H1 (cell line): ENCODE measurements around the gene SRSF6. TPM values are rescaled to one million over a fixed set of nuclear protein-coding genes. Genes with fewer than 3 reads are reported as not detected.

Source experiments
- CHD7 ChIP-seq: fragments of 300-600 bp; sonication (generic); IDR thresholded peaks from 2 replicates; pipeline ENCODE4 v1.7.1; 2012; ENCODE audit warnings: low read length, moderate library complexity, mild to moderate bottlenecking, inconsistent platforms; ENCODE audit not compliant: insufficient replicate concordance
- CTBP2 ChIP-seq: IDR thresholded peaks from 2 replicates; pipeline ENCODE4 v1.7.0; 2011; ENCODE audit warnings: borderline replicate concordance, mild to moderate bottlenecking, moderate library complexity, mixed read lengths, low read length; ENCODE audit not compliant: insufficient read depth, insufficient read length
- GTF2F1 ChIP-seq: IDR thresholded peaks from 2 replicates; pipeline ENCODE4 v1.6.1; 2012; ENCODE audit warnings: low read depth, low read length, improper control_type of control experiment, borderline replicate concordance
- PHF8 ChIP-seq: fragments of 200-600 bp; sonication (generic); conservative IDR thresholded peaks from 2 replicates; pipeline ENCODE4 v1.7.1; 2012; ENCODE audit warnings: low read depth, mild to moderate bottlenecking, inconsistent platforms, low read length, moderate library complexity
- RAD21 ChIP-seq, 2 experiments: IDR thresholded peaks in 1 of 2; conservative IDR thresholded peaks in 1 of 2; 2 replicates each; pipeline ENCODE4 v1.6.1; 2011; ENCODE audit warnings: low read depth in 2 of 2, low read length in 2 of 2, improper control_type of control experiment in 1 of 2, inconsistent platforms in 1 of 2, mild to moderate bottlenecking in 1 of 2, moderate library complexity in 1 of 2
- RBBP5 ChIP-seq: IDR thresholded peaks from 2 replicates; pipeline ENCODE4 v1.7.1; 2012; ENCODE audit warnings: low read depth, mild to moderate bottlenecking, inconsistent platforms, low read length, moderate library complexity, borderline replicate concordance
- RXRA ChIP-seq: IDR thresholded peaks from 2 replicates; pipeline ENCODE4 v1.6.1; 2011; ENCODE audit warnings: low read depth, mild to moderate bottlenecking, low read length, moderate library complexity; ENCODE audit not compliant: insufficient read depth
- SP1 ChIP-seq: IDR thresholded peaks from 2 replicates; pipeline ENCODE4 v1.6.1; 2011; ENCODE audit warnings: low read depth, low read length
- polyA plus RNA-seq, 7 experiments: library from polyadenylated mRNA; depleted of rRNA in 3 of 7; stranded (reverse) in 5 of 7; unstranded in 2 of 7; fragments of >200 nt in 5 of 7; fragments of 200-250 nt in 2 of 7; gene quantifications; 1 replicate in 5 of 7; 2 replicates in 1 of 7; 4 replicates in 1 of 7; pipeline versions ENCODE4 v1.2.1 to v1.2.3, GENCODE V29; 2011 to 2013; ENCODE audit warnings: missing spikeins in 2 of 7, mixed read lengths in 2 of 7
- total RNA-seq: library from RNA; stranded (reverse); fragmentation: NEBNext Ultra II Directional; extraction: Animal tissue kit (Norgen Biotek cat#: 25700); gene quantifications from 2 replicates; pipeline ENCODE4 v1.2.1, GENCODE V29; 2021

Gene SRSF6
- total and polyA plus RNA-seq, 2 of the 8 experiments (the other 6 are each of a cell fraction or from before 2014, with no cell fraction given) = 48.0 to 171 TPM

DNA sequence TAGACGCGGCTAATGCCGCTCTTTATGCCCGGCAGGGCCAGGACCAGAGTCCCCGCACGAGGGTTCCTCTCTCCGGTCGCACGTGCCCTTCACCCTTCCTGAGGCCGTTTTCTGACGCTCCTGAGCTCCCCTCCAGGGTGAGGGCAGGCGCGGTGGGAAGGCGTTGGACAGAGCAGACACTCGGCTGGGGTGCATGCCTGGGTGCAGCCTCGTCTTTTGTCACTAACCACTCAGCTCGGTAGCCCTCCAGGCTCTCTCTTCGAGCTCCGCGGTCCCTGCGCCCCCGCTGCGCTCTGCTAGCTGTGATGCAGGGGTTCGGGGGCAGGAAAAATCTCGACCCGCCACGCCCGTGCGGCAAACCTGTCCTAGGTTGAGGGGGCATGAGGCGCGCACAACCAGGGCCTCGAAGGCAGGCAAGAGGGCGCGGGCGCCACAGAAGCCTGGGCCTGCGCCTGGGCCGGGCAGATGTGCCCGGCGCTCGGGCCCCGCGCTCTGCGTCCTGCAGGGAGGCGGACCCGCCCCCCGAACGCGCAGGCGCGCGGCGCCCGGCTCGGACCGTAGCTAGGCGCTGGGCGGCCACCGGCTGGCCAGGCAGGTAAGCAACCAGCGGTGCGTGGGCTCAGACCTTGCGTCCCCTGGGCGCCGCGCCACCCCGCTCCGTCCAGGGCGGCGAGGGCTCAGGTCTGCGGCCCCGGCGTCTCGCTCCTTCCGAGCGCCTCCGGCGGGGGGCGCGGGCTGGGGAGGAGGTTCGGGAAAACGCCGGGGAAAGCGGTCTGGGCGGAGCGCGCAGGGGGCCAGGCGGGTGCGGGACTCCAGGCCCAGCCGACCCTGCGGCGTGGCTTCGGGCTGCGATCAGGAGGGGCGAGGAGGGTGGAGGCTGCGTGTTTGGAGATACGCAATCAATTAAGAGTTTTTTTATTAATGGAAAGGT, 49.7 kb downstream of the SRSF6 start, which contains the start of gene L3MBTL1 (continued):
- TF ChIP-seq CHD7 (no peak), SP1 (no peak), RAD21 (IDR thresholded peaks at IDR 0.05 in 1 of 2, conservative IDR thresholded peaks at IDR 0.05 in 1 of 2; ENCODE audit: low read depth in 2 of 2, low read length in 2 of 2) (no peak), CTBP2 (no peak), RXRA (no peak), GTF2F1 (no peak), PHF8 (0 out of 2 replicates have a peak, but pooled peaks have one; percentile 64), RBBP5 (peak; percentile 16; the same call in 1 of the 2 replicates)
